ENCODE data around the gene CREB3L1. TPM values are rescaled to one million over a fixed set of nuclear protein-coding genes. Genes with fewer than 3 reads are reported as not detected.

CREB3L1 gene
- total and polyA plus RNA-seq, 2 of the 13 experiments (the other 11 are each of a cell fraction or from before 2014, with no cell fraction given): not detected

DNA sequence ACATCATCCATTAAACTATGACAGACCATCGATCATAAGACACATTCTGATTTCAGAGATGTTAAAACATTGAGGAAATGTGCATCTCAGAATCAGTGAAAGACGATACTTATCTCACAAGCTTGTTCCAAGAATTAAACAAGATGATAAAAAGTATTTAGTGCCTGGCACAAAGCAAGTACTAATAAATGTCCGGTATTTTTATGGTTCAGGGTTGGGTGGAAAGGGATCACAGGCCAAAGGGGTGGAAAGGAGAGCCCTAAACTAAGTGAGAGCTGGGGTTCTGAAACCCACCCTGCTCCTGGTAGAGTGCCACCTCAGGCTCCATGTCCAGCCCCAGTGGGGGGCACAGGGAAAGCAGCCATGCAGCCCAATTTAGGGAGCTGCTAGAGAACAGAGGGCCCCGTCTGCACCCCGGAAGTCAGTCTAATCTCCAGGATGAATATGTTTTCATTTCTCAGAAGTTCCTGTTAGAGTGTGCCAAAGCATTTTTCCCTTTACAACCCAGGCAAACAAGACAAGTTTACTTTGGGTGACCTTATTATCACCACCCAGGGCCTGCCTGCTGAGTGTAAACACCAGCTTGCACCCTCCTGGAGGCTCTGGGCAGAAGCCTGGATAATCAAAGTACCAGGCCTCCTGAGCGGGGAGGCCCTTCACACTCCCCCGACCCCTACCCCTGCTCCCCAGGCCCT lies 3.8 kb upstream of the CREB3L1 start (continued):
- TF ChIP-seq, protein P1, sequence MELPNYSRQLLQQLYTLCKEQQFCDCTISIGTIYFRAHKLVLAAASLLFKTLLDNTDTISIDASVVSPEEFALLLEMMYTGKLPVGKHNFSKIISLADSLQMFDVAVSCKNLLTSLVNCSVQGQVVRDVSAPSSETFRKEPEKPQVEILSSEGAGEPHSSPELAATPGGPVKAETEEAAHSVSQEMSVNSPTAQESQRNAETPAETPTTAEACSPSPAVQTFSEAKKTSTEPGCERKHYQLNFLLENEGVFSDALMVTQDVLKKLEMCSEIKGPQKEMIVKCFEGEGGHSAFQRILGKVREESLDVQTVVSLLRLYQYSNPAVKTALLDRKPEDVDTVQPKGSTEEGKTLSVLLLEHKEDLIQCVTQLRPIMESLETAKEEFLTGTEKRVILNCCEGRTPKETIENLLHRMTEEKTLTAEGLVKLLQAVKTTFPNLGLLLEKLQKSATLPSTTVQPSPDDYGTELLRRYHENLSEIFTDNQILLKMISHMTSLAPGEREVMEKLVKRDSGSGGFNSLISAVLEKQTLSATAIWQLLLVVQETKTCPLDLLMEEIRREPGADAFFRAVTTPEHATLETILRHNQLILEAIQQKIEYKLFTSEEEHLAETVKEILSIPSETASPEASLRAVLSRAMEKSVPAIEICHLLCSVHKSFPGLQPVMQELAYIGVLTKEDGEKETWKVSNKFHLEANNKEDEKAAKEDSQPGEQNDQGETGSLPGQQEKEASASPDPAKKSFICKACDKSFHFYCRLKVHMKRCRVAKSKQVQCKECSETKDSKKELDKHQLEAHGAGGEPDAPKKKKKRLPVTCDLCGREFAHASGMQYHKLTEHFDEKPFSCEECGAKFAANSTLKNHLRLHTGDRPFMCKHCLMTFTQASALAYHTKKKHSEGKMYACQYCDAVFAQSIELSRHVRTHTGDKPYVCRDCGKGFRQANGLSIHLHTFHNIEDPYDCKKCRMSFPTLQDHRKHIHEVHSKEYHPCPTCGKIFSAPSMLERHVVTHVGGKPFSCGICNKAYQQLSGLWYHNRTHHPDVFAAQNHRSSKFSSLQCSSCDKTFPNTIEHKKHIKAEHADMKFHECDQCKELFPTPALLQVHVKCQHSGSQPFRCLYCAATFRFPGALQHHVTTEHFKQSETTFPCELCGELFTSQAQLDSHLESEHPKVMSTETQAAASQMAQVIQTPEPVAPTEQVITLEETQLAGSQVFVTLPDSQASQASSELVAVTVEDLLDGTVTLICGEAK (IDR thresholded peaks at IDR 0.05): no peak
- TF ChIP-seq, protein P1 (CRISPR knock-in tag; IDR thresholded peaks at IDR 0.05): no peak
- TF ChIP-seq SALL1 (CRISPR knock-in tag; IDR thresholded peaks at IDR 0.05): peak; percentile 85
- no peak for TF ChIP-seq ZFP36L2 (CRISPR knock-in tag; IDR thresholded peaks at IDR 0.05)
- TF ChIP-seq, protein P2, sequence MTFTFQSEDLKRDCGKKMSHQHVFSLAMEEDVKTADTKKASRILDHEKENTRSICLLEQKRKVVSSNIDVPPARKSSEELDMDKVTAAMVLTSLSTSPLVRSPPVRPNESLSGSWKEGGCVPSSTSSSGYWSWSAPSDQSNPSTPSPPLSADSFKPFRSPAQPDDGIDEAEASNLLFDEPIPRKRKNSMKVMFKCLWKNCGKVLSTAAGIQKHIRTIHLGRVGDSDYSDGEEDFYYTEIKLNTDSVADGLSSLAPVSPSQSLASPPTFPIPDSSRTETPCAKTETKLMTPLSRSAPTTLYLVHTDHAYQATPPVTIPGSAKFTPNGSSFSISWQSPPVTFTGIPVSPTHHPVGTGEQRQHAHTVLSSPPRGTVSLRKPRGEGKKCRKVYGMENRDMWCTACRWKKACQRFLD (CRISPR knock-in tag; IDR thresholded peaks at IDR 0.05; ENCODE audit: borderline replicate concordance): no peak
- TF ChIP-seq TOPORS (CRISPR knock-in tag; IDR thresholded peaks at IDR 0.05): no peak
- no peak for TF ChIP-seq ZNF12 (CRISPR knock-in tag; IDR thresholded peaks at IDR 0.05)
- no peak for TF ChIP-seq CREB1 (IDR thresholded peaks at IDR 0.05)
- no peak for TF ChIP-seq CREB1 (CRISPR knock-in tag; IDR thresholded peaks at IDR 0.05)
- TF ChIP-seq MZF1 (CRISPR knock-in tag; IDR thresholded peaks at IDR 0.05; ENCODE audit: borderline replicate concordance): no peak
- TF ChIP-seq NONO (IDR thresholded peaks at IDR 0.05): no peak
- TF ChIP-seq NONO (CRISPR knock-in tag; conservative IDR thresholded peaks at IDR 0.05): no peak
- no peak for TF ChIP-seq ATRX (CRISPR knock-in tag; IDR thresholded peaks at IDR 0.05; ENCODE audit: borderline replicate concordance)
- peak; percentile 39 for TF ChIP-seq ZNF781 (CRISPR knock-in tag; IDR thresholded peaks at IDR 0.05; ENCODE audit: borderline replicate concordance, not compliant biosample characterization)
- peak; percentile 43; the same call in 1 of the 2 replicates for TF ChIP-seq MEIS2 (CRISPR knock-in tag; IDR thresholded peaks at IDR 0.05)
- no peak for TF ChIP-seq REL (CRISPR knock-in tag; conservative IDR thresholded peaks at IDR 0.05)
- no peak for TF ChIP-seq FIP1L1 (IDR thresholded peaks at IDR 0.05; ENCODE audit: borderline replicate concordance, insufficient read depth, low read depth, low read length)
- no peak for TF ChIP-seq HNRNPLL (IDR thresholded peaks at IDR 0.05; ENCODE audit: low read depth, low read length, poor library complexity, severe bottlenecking)
- no peak for TF ChIP-seq YY1 (IDR thresholded peaks at IDR 0.05; ENCODE audit: insufficient read depth, insufficient replicate concordance, low read depth, low read length)
- TF ChIP-seq NR3C1 (CRISPR knock-in tag; IDR thresholded peaks at IDR 0.05): no peak
- no peak for TF ChIP-seq SOX6 (IDR thresholded peaks at IDR 0.05)
- TF ChIP-seq SOX6 (CRISPR knock-in tag; IDR thresholded peaks at IDR 0.05): peak; percentile 93
